Epidermal melanocyte (primary cell): ENCODE measurements around the gene TMUB1.

Experiments
- DNase-seq: peaks from one replicate; pipeline ENCODE4 v3.0.0; 2011; ENCODE audit warnings: low spot score; ENCODE audit not compliant: insufficient read length

The TMUB1 gene

DNA sequence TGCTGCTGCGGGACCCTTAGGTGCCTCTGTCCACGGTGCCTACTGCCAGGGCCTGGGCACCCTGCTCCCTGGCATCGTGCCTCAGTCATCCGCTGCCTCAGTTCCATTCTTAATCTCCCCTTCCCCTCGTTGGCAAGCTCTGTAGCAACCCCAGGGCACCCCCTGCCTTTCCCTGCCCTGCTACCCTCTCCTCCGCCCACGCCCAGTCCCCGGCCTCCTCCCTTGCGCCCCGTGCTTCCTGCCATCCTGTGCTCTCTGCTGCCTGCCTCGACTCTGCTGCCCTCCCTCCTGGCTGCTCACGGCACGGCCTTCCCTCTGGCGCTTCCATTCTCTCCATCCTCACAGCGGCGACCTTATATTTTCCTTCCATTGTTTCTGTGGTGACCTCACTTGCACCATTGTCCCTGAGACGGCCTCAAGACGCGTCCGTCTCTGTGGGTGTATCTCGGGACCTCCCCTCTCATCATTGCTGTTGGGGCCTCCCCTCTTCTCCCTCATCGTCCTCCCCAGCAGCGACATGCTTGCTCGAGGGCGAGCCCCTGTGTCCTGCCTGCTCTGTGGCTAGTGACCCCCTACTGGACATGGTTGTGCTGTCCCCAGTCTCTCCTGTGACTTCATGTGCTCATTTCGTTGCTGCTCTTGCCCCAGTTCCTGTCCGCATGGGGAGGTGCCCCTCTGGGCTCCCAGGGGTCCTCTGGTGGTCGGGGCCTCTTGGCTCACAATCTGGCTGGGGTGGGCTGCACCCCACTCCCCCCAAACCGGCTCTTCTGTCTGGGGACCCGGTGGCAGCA is 38.3 kb upstream of the TMUB1 start:
- no peak for DNase-seq

GRCh38 chr7:151120896-151121295 is 37.6 kb upstream of the TMUB1 start:
- DNase-seq: no peak

- DNase-seq: no peak
Measured at GRCh38 chr7:151119902-151120301, 36.6 kb upstream of the TMUB1 start.

- DNase-seq: no peak
Measured at GRCh38 chr7:151119055-151119415, 35.7 kb upstream of the TMUB1 start.

DNA sequence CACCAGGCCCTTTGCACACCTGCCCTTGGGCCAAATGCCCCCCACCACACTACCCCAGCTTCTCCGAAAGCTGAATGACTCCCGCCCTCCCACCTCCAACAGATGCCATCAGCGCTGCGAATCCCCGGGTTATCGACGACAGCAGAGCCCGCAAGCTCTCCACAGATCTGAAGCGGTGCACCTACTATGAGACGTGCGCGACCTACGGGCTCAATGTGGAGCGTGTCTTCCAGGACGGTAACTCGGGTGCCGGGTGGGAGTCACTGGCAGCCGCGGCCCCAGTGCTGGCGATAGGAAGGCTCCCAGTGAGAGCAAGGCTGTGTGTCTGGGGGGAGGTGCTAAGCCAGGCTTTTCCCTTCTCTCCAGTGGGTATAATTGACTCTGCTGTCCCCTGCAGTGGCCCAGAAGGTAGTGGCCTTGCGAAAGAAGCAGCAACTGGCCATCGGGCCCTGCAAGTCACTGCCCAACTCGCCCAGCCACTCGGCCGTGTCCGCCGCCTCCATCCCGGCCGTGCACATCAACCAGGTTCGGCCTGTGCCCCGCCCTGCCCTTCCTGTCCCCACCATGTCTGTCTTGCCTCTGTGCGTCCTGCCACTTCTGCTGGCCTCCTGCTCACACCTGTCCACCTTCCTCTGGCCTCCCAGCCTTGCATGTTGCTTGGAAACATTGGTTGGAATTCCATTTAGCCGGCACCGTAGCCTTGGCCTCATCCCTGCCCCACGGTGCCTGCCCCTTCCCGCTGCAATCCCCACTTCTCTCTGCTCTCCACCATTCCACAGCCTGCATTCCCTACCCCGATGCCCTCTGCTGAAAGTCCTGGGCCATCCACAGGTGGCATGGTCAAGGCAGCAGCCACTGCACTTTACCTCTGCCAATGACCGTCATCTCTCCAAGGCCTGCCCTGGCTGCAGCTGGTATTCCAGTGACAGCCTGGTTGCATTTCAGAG is 35.1 kb upstream of the TMUB1 start:
- no peak for DNase-seq

GRCh38 chr7:151117565-151117964 is 34.3 kb upstream of the TMUB1 start:
- DNase-seq: no peak

- no peak for DNase-seq
Measured at GRCh38 chr7:151116603-151117440, 33.5 kb upstream of the TMUB1 start.

GRCh38 chr7:151115836-151116418 is 32.6 kb upstream of the TMUB1 start:
- DNase-seq: no peak

DNA sequence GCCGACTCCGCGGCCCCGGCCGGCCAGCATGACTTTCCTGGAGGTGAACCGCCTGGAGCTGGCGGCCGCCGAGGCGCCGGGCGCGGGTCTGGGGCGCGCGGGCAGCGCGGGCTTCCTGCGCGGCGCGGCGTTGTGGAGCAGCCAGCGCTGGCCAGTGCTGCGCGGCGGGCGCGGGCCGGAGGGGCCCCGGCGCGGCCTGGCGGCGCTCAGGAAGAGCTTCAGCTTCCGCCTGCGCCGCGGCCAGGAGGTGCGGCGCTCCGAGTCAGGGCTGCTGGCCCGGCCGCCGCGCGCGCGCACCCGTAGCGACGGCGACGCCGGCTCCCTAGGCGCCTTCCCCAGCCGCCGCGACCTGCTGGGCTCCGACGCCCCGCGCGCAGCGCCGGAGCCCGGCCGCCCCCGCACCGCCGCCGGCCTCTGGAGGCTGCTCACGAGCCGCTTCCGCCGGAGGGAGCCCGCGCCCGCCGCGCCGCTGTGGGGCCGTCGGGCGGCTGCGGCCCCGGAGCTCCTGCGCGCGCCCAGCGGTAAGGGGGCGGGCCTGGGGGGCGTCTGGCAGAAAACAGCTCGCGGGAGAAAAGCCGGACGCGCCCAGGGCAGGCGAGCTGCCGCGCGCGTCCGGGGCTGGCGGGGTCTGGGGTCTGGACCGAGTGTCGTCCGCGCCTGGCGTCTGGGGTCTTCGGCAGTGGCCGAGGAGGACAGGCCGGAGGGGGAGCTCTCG is 32.0 kb upstream of the TMUB1 start:
- DNase-seq: no peak

DNA sequence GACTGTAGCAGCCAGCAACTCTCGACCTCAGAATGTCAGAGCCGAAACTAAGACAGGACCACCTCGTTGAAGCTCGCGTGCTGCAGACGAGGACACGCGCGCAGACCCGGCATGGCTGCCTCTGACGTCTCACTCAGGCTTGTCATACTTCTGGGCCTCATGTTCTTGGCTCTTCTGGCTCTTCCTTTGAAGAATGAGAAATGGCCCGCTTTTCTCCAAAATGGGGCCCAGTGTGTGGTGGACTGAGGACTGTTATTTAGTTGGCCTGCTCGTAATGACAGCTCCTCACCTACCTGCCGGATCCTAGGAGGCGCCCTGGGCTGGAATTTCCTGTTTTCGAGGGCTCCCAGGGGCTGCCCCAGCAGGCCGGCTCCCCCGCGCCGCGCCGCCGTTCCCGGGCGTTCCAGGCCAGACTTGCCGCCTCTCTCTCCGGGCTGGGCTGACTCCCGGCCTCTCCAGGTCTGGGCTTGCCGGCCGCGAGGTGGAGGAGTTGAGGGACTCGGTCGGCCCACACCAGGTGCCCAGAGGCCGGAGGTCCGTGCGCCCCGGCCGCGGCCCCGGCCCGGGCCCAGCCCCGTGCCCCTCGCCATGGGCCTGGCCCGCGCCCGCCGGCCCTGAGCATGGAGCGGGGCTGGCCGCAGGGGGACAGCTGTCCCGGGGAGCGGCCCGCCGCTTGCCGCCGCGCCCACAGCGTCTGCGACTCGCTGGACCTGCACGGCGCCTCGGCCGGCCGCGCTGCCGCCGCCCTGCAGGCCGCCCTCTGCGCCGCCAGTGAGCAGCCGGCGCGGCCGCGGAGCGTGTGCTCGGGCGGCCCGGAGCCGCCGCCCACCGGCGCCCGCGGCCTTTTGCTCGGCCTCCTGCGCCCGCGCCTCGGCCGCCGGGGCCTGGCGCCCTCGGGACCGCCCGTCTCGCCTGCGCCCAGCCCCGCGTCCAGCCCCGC is 31.1 kb upstream of the TMUB1 start:
- DNase-seq: no peak

GRCh38 chr7:151113344-151114150 is 30.3 kb upstream of the TMUB1 start:
- no peak for DNase-seq

- peak; percentile 99 for DNase-seq
Measured at GRCh38 chr7:151110941-151111645, 27.8 kb upstream of the TMUB1 start.

DNA sequence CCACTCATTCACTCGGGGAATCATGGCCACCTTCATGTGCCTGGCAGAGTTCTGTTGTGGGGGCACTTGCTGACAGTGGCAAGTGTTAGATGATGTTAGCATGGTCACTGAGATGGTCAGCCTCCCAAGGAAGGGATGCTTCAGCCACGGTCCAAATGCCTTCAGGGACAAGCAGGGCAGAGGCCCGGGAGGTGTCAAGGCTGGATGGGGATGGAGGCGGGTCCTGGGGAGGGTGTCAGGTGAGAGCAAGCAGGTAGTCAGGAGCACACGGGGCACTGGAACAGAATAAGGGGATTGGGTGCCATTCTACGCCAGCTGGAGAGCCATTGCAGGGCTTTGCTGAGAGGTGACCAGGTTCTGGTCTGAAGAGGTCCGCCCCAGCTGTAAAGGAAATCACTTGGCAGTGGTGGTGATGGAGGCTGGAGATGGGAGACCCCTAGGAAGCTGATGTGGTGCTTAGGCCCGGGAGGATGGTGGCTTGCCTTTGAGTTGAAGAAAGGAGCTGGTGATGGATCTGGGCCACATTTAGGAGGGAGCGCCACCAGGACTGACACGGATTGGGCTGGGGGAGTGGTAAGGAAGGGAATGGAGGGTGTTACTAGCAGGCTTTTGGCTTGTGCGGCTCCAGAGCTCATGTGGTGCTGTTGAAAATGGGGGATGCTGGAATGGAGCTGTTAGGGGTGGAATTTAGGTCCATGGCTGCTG is 27.1 kb upstream of the TMUB1 start:
- DNase-seq: no peak

DNA sequence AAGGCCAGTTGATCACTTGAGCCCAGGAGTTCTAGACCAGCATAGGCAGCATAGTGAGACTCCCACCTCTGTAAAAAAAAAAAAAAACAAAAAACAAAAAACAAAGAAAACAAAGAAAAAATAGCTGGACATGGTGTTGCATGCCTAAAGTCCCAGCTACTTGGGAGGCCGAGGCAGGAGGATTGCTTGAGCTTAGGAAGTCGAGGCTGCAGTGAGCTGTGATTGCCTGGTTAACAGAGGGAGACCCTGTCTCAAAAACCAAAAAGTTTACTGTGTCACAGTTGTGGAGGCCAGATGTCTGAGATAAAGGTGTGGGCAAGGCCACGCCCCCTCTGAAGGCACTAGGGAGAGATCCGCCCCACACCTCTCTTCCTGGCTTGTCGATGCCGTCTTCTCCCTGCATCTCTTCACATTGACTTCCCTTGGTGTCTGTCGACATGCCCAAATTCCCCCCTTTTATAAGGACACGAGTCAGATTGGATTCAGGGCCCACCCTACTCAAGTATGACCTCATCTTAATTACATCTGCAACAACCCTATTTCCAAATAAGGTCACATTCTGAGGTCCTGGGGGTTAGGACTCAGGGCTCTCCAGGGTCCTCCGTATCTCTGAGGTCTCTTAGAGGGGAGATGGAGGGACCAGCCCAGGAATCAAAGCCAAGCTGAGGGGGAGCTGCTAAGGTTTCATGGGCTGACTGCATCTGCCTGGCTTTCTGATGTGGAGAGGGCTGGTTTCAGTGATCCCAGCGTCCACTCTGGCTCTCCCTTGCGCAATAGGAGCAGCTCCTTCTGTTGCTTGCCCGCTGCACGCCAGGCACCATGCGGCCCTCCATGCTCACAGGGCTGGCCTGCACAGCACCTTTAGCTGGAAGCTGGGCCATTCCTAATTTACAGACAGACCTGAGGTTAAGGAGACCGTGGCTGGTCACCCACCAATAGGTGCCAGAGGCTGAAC is 26.1 kb upstream of the TMUB1 start:
- DNase-seq: no peak

GRCh38 chr7:151107882-151108281 is 24.6 kb upstream of the TMUB1 start:
- no peak for DNase-seq
